ENCODE results near the gene IL6. TPM values are rescaled to one million over a fixed set of nuclear protein-coding genes. Genes with fewer than 3 reads are reported as not detected.
"Not testable (repeated sequence)": the region's sequence is repeated elsewhere in the genome, so short reads cannot be mapped to it uniquely, and the experiment has no call there.

The IL6 gene
- total and polyA plus RNA-seq, 2 of the 13 experiments (the other 11 are each of a cell fraction or from before 2014, with no cell fraction given) = not detected

- H3K9ac ChIP-seq (ENCODE audit: insufficient read depth, low read depth, low read length); H4K20me1 ChIP-seq (ENCODE audit: insufficient read depth, low read length); H3K4me1 ChIP-seq (ENCODE audit: insufficient read depth, low read length); H3K4me3 ChIP-seq (replicated peaks in 1 of 3; ENCODE audit: insufficient read depth in 1 of 3, low read depth in 2 of 3, low read length in 3 of 3); BruUV-seq (replicated peaks); CTCF ChIA-PET (ENCODE audit: low intra/inter-chr PET ratio, low total read pairs); H3K79me2 ChIP-seq (ENCODE audit: insufficient read depth, low read length); DNase-seq (ENCODE audit: low spot score); H3K27ac ChIP-seq (ENCODE audit: extremely low read length, insufficient read depth, low read length); H3K36me3 ChIP-seq (replicated peaks in 1 of 2; ENCODE audit: control insufficient read depth in 1 of 2, insufficient read depth in 2 of 2, low read length in 2 of 2); H3K9me3 ChIP-seq (ENCODE audit: low read length); ATAC-seq; intact Hi-C loops (cut with micrococcal nuclease; ENCODE audit: unreplicated experiment); in situ Hi-C loops (cut with HindIII; ENCODE audit: extremely low pct_ligation_motif_present, low pct_unique_long_range_greater_than_20kb); H3K4me2 ChIP-seq (ENCODE audit: low read depth, low read length); H3K27me3 ChIP-seq (ENCODE audit: control insufficient read depth in 1 of 2, insufficient read depth in 2 of 2, low read length in 2 of 2); FAIRE-seq; H2AFZ ChIP-seq (ENCODE audit: low read length); POLR2A ChIA-PET: not testable (repeated sequence)
- 37% methylated on average over 6 of the region's 6 CpGs for WGBS (ENCODE audit: low lambda C conversion rate)
Measured at GRCh38 chr7:22704722-22705121, 22.3 kb upstream of the IL6 start.

- DNase-seq (ENCODE audit: low spot score); H3K36me3 ChIP-seq (replicated peaks in 1 of 2; ENCODE audit: control insufficient read depth in 1 of 2, insufficient read depth in 2 of 2, low read length in 2 of 2); POLR2A ChIA-PET; H2AFZ ChIP-seq (ENCODE audit: low read length); H3K4me2 ChIP-seq (ENCODE audit: low read depth, low read length); H3K9ac ChIP-seq (ENCODE audit: insufficient read depth, low read depth, low read length); CTCF ChIA-PET (ENCODE audit: low intra/inter-chr PET ratio, low total read pairs); ATAC-seq; H3K27ac ChIP-seq (ENCODE audit: extremely low read length, insufficient read depth, low read length); H3K79me2 ChIP-seq (ENCODE audit: insufficient read depth, low read length); H3K4me3 ChIP-seq (replicated peaks in 1 of 3; ENCODE audit: insufficient read depth in 1 of 3, low read depth in 2 of 3, low read length in 3 of 3); H3K9me3 ChIP-seq (ENCODE audit: low read length); H3K4me1 ChIP-seq (ENCODE audit: insufficient read depth, low read length); BruUV-seq (replicated peaks); H3K27me3 ChIP-seq (ENCODE audit: control insufficient read depth in 1 of 2, insufficient read depth in 2 of 2, low read length in 2 of 2); intact Hi-C loops (cut with micrococcal nuclease; ENCODE audit: unreplicated experiment); H4K20me1 ChIP-seq (ENCODE audit: insufficient read depth, low read length); FAIRE-seq; in situ Hi-C loops (cut with HindIII; ENCODE audit: extremely low pct_ligation_motif_present, low pct_unique_long_range_greater_than_20kb): not testable (repeated sequence)
- 25% methylated on average over 7 of the region's 7 CpGs for WGBS (ENCODE audit: low lambda C conversion rate)
Measured at GRCh38 chr7:22705874-22706273, 21.1 kb upstream of the IL6 start.

GRCh38 chr7:22707026-22707691 is 19.8 kb upstream of the IL6 start:
- H2AFZ ChIP-seq (ENCODE audit: low read length); H3K4me2 ChIP-seq (ENCODE audit: low read depth, low read length); H3K4me3 ChIP-seq (replicated peaks in 1 of 3; ENCODE audit: insufficient read depth in 1 of 3, low read depth in 2 of 3, low read length in 3 of 3); DNase-seq (ENCODE audit: low spot score); CTCF ChIA-PET (ENCODE audit: low intra/inter-chr PET ratio, low total read pairs); ATAC-seq; H3K27me3 ChIP-seq (ENCODE audit: control insufficient read depth in 1 of 2, insufficient read depth in 2 of 2, low read length in 2 of 2); FAIRE-seq; H3K27ac ChIP-seq (ENCODE audit: extremely low read length, insufficient read depth, low read length); H3K9me3 ChIP-seq (ENCODE audit: low read length); H3K36me3 ChIP-seq (replicated peaks in 1 of 2; ENCODE audit: control insufficient read depth in 1 of 2, insufficient read depth in 2 of 2, low read length in 2 of 2); H3K79me2 ChIP-seq (ENCODE audit: insufficient read depth, low read length); H3K4me1 ChIP-seq (ENCODE audit: insufficient read depth, low read length); intact Hi-C loops (cut with micrococcal nuclease; ENCODE audit: unreplicated experiment); in situ Hi-C loops (cut with HindIII; ENCODE audit: extremely low pct_ligation_motif_present, low pct_unique_long_range_greater_than_20kb); H3K9ac ChIP-seq (ENCODE audit: insufficient read depth, low read depth, low read length); BruUV-seq (replicated peaks); H4K20me1 ChIP-seq (ENCODE audit: insufficient read depth, low read length); POLR2A ChIA-PET: not testable (repeated sequence)
- 43% methylated on average over 6 of the region's 6 CpGs for WGBS (ENCODE audit: low lambda C conversion rate)

GRCh38 chr7:22708214-22708613 is 18.8 kb upstream of the IL6 start:
- 72% methylated on average over 4 of the region's 4 CpGs for WGBS (ENCODE audit: low lambda C conversion rate)
- FAIRE-seq; H3K4me3 ChIP-seq (replicated peaks in 1 of 3; ENCODE audit: insufficient read depth in 1 of 3, low read depth in 2 of 3, low read length in 3 of 3); BruUV-seq (replicated peaks); in situ Hi-C loops (cut with HindIII; ENCODE audit: extremely low pct_ligation_motif_present, low pct_unique_long_range_greater_than_20kb); H3K36me3 ChIP-seq (replicated peaks in 1 of 2; ENCODE audit: control insufficient read depth in 1 of 2, insufficient read depth in 2 of 2, low read length in 2 of 2); CTCF ChIA-PET (ENCODE audit: low intra/inter-chr PET ratio, low total read pairs); intact Hi-C loops (cut with micrococcal nuclease; ENCODE audit: unreplicated experiment); H3K27ac ChIP-seq (ENCODE audit: extremely low read length, insufficient read depth, low read length); H3K79me2 ChIP-seq (ENCODE audit: insufficient read depth, low read length); H2AFZ ChIP-seq (ENCODE audit: low read length); H3K4me2 ChIP-seq (ENCODE audit: low read depth, low read length); DNase-seq (ENCODE audit: low spot score); H3K27me3 ChIP-seq (ENCODE audit: control insufficient read depth in 1 of 2, insufficient read depth in 2 of 2, low read length in 2 of 2); H3K9ac ChIP-seq (ENCODE audit: insufficient read depth, low read depth, low read length); ATAC-seq; H3K9me3 ChIP-seq (ENCODE audit: low read length); H3K4me1 ChIP-seq (ENCODE audit: insufficient read depth, low read length); H4K20me1 ChIP-seq (ENCODE audit: insufficient read depth, low read length); POLR2A ChIA-PET: not testable (repeated sequence)

All from HepG2 (cell line).